ENCODE data around the gene IL12A.

DNA sequence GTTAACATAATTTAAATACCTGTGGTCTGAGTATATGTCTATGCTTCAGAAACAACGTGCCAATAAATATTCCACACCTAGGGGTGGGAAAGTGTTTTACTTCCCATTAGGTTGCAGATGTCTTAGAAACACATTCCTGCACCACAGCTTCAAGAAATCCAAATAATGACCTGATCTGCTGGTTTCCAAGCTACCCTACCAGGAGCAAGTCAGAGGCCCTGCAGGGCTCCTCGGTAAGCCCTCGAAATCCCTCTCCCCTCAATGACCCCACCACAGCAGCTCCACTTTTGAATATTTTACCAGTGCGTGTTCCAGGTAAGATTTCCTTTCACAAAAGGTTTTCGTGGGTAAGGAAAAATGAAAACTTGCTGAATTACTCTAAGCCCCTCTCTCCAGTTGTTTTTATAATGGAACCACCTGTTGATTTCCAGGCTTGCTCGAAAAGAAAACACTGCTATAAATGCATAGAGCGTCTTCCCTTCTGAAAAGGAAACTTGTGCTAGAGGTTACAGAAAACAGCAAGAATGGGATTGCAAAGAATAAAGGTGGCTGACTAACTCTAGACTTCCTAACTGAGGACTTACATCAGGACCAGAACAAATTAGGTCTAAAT lies 12.6 kb downstream of the IL12A start:
- no peak for TF ChIP-seq EGR1 (IDR thresholded peaks at IDR 0.05; ENCODE audit: borderline replicate concordance, low read depth, low read length)
- TF ChIP-seq CTCF (IDR thresholded peaks at IDR 0.05; ENCODE audit: control extremely low read depth in 1 of 3, insufficient read depth in 1 of 3, low read depth in 1 of 3, low read length in 3 of 3), result no peak
- no peak for TF ChIP-seq POLR2AphosphoS5 (IDR thresholded peaks at IDR 0.05; ENCODE audit: low read depth, low read length)
- no peak for TF ChIP-seq EZH2 (IDR thresholded peaks at IDR 0.05; ENCODE audit: low read depth, low read length, severe bottlenecking)
- no peak for TF ChIP-seq POU5F1 (IDR thresholded peaks at IDR 0.05; ENCODE audit: low read depth, low read length)
- no peak for TF ChIP-seq MAX (IDR thresholded peaks at IDR 0.05)
